ENCODE data around the gene SMCR8. TPM values are rescaled to one million over a fixed set of nuclear protein-coding genes. Genes with fewer than 3 reads are reported as not detected.

Gene SMCR8
- total RNA-seq, 1 donor from 2014 or later, result 13.4 TPM

- FAIRE-seq, result no peak
Observed at GRCh38 chr17:18353541-18353940, 38.4 kb downstream of the SMCR8 start.

GRCh38 chr17:18356624-18357023 is 41.5 kb downstream of the SMCR8 start:
- TF ChIP-seq CTCF (IDR thresholded peaks at IDR 0.05; ENCODE audit: insufficient read depth, low read length, severe bottlenecking), result no peak
- FAIRE-seq, result no peak
- no peaks in the 10 kb centered on the region for H3K27me3 ChIP-seq (ENCODE audit: control insufficient read depth, insufficient read depth, low read length)
- H3K4me3 ChIP-seq (ENCODE audit: low read depth, low read length), result no peak overlapping the region
- peaks cover 7% of the 10 kb centered on the region for H3K36me3 ChIP-seq (ENCODE audit: control insufficient read depth, insufficient read depth, low read length)
- DNase-seq (ENCODE audit: low read depth), result no peak

More at GRCh38 chr17:18353541-18353940, 38.4 kb downstream of the SMCR8 start:
- Histone ChIP-seq H3K4me3 (ENCODE audit: low read depth, low read length) (no peak overlapping the region), H3K27me3 (ENCODE audit: control insufficient read depth, insufficient read depth, low read length) (no peaks in the 10 kb centered on the region), H3K36me3 (ENCODE audit: control insufficient read depth, insufficient read depth, low read length) (peaks cover 7% of the 10 kb centered on the region)
- no peak for DNase-seq (ENCODE audit: low read depth)
- TF ChIP-seq CTCF (IDR thresholded peaks at IDR 0.05; ENCODE audit: insufficient read depth, low read length, severe bottlenecking), result no peak

- no peak for FAIRE-seq
- Histone ChIP-seq H3K27me3 (ENCODE audit: control insufficient read depth, insufficient read depth, low read length) (no peaks in the 10 kb centered on the region), H3K36me3 (ENCODE audit: control insufficient read depth, insufficient read depth, low read length) (no peaks in the 10 kb centered on the region), H3K4me3 (ENCODE audit: low read depth, low read length) (no peak overlapping the region)
- DNase-seq (ENCODE audit: low read depth), result no peak
- TF ChIP-seq CTCF (IDR thresholded peaks at IDR 0.05; ENCODE audit: insufficient read depth, low read length, severe bottlenecking), result no peak
Observed at GRCh38 chr17:18360518-18360917, 45.4 kb downstream of the SMCR8 start.

- FAIRE-seq (no peak), DNase-seq (ENCODE audit: low read depth) (no peak)
- Histone ChIP-seq H3K36me3 (ENCODE audit: control insufficient read depth, insufficient read depth, low read length) (no peaks in the 10 kb centered on the region), H3K27me3 (ENCODE audit: control insufficient read depth, insufficient read depth, low read length) (no peaks in the 10 kb centered on the region), H3K4me3 (ENCODE audit: low read depth, low read length) (peak overlapping the region; percentile 87)
- TF ChIP-seq CTCF (IDR thresholded peaks at IDR 0.05; ENCODE audit: insufficient read depth, low read length, severe bottlenecking), result no peak
Observed at GRCh38 chr17:18361837-18362697, 47.0 kb downstream of the SMCR8 start.

- DNase-seq (ENCODE audit: low read depth) (peak; percentile 15), FAIRE-seq (no peak)
- H3K4me3 ChIP-seq (ENCODE audit: low read depth, low read length), result peak overlapping the region; percentile 87
- no peak for TF ChIP-seq CTCF (IDR thresholded peaks at IDR 0.05; ENCODE audit: insufficient read depth, low read length, severe bottlenecking)
- no peaks in the 10 kb centered on the region for H3K27me3 ChIP-seq (ENCODE audit: control insufficient read depth, insufficient read depth, low read length)
- no peaks in the 10 kb centered on the region for H3K36me3 ChIP-seq (ENCODE audit: control insufficient read depth, insufficient read depth, low read length)
Observed at GRCh38 chr17:18362698-18363100, 47.6 kb downstream of the SMCR8 start.
